HG03064 (cell line): ENCODE measurements around the gene CDH8.

Source experiments
- ATAC-seq: cut with Tn5 transposase; IDR thresholded peaks from one replicate; pipeline ENCODE4 v1.9.1; 2021; ENCODE audit warnings: low read depth; ENCODE audit not compliant: unreplicated experiment

The CDH8 gene

GRCh38 chr16:62036101-62036801 is at the start of gene CDH8:
CDH8 (minus strand) TSS chr16:62036438; CDS start chr16:62021403, 15,035 bp downstream.
- ATAC-seq: no peak

DNA sequence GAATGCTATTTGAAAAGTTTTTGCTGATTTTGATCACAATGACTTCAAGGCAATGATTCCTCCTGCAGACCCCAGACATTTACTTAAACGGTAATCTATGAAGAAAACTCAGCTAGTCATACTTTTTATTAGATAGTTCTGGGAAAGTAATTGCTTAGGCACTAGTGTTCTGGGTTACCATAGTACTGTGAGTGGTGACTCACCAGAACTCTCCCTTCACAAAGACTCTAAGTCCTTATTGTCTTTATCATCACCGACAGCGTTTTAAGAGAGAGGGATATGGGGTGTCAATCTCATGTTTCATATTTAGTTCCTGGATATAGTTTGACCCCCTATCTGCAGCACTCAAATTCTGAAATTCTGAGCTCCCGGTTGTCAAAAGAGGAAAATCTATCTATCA is 43.0 kb upstream of the CDH8 start:
- ATAC-seq: no peak

- ATAC-seq: no peak
Observed at GRCh38 chr16:62077998-62078397, 41.8 kb upstream of the CDH8 start.

- no peak for ATAC-seq
Observed at GRCh38 chr16:62076886-62077285, 40.6 kb upstream of the CDH8 start.

DNA sequence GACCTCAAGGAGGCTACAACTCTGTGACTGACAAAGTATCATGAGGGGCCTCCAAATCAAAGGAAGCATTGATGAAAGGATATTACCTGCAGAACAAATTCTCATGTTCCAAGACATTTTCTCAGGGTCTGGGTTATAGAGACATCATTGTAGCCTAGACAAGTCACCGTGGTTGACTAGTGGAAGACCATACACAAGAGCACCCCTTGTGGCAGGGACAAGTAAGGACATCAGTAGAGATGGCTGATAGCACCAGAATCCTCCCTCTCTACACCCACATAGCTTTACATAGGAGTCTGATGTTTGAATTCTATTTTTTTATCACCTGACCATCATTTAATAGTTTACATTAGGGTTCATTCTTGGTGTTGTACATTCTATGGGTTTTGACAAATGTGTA is 32.5 kb upstream of the CDH8 start:
- no peak for ATAC-seq

- no peak for ATAC-seq
Observed at GRCh38 chr16:62067981-62068380, 31.7 kb upstream of the CDH8 start.

DNA sequence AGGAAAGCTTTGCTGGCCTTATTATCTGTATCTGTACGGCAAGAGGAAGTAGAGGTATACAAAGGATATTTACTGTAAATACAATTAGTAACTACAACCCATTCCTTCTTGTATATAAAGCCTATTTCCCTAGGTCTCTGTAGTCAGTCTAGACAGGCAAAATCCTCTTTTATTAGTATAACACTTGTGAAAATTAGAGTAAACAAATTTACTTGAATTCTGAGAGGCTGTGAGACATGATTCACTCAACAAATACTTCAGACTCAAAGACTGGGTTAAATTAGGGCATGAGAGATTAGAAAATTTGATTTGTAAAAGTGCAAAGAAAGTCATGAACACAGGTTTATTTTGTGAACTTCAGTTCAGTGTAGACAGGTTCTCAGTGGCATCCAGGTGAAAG is 30.9 kb upstream of the CDH8 start:
- ATAC-seq: no peak

- ATAC-seq: no peak
Observed at GRCh38 chr16:62066747-62067146, 30.5 kb upstream of the CDH8 start.

- ATAC-seq: no peak
Observed at GRCh38 chr16:62064173-62064572, 27.9 kb upstream of the CDH8 start.

GRCh38 chr16:62060089-62060488 is 23.9 kb upstream of the CDH8 start:
- no peak for ATAC-seq

DNA sequence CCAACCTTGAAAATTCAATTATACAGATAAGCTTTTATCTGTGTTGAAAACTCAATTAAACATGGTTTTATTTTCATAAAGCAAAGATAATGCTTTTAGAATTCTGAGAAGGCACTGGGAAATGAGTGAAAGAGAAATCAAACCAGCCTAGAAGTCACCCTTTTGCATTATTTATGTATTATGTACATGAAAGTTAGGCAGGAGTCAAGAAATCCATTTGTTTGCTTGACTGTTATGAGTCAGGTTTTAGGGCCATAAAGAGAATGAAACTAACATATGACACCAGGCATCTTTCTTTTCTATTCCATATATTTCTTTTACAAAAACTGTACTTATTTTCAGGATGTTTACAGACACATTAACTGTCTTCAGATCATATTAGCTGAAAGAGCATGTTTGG is 23.3 kb upstream of the CDH8 start:
- no peak for ATAC-seq

GRCh38 chr16:62058412-62058811 is 22.2 kb upstream of the CDH8 start:
- no peak for ATAC-seq

DNA sequence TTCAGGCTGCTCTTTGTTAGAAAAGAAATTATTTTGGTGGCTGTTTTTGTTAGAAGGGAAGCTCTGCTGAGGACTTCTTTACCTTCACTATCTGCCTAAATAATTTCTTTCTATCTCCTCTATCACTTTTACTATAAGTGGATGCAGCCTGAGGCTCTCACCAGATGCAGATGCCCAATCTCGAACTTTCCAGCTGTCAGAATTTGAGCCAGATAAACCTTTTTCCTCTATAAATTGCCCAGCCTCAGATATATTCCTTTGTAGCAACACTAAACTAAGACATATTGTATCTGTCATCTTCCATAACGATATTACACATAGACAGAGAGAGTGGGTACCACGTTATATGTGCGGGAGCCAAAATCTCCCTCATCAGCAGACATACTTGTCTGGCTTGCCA is 15.7 kb upstream of the CDH8 start:
- ATAC-seq: no peak

DNA sequence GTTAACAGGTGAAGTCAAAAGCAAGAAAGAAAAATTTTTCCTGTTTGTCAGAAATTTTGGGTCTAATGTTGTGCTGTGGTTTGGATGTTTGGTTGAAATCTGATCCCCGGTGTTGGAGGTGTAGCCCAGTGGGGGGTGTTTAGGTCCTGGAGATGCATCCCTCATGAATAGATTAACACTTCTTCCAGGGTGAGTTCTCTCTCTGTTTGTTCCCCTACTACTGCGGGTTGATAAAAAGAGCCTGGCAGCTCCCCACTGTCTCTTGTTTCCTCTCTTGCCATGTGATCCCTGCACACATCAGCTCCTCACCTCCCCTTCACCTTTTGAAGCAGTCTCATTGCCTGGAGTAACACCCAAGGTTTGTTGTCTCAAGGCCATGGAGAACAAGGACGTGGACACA is 14.6 kb upstream of the CDH8 start:
- ATAC-seq: no peak

DNA sequence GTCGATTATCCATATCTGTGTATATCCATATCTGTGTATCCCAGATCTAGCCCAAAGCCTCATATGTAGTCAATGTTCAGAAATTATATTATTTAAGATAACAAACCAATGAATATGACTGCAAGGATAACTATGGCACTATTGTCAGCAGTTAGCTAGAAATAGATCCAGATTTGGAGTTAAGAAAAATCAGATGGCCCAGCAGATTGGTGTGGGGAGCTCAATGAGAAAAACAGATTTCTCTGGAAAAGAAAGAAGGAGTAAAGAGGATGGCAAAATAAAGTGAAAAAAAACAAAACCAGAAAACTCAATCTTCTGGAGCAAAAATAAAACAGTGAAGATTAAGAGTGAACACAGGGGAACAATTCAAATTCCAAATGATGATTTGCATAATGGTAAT is 10.6 kb upstream of the CDH8 start:
- no peak for ATAC-seq

- no peak for ATAC-seq
Observed at GRCh38 chr16:62041401-62041800, 5.2 kb upstream of the CDH8 start.

GRCh38 chr16:62038646-62039045 is 2.4 kb upstream of the CDH8 start:
- no peak for ATAC-seq

DNA sequence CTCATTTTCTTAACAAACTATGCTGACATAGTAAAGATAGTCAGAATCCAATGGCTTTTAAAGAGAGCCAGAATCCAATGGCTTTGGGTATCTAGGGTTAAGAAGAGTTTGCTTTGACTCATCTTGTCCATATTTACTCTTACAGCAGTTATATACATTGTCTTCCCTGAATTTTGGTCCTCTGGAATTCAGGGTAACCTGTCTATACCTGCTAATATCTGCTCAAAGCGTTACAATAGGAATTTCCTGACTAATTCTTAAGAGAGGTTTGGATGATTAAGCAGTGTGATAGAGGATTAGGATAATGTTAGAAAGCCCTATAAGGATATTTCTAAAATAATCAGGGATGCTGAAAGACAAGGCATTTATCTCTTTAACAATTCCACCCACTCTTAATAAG is 2.0 kb upstream of the CDH8 start:
- no peak for ATAC-seq

DNA sequence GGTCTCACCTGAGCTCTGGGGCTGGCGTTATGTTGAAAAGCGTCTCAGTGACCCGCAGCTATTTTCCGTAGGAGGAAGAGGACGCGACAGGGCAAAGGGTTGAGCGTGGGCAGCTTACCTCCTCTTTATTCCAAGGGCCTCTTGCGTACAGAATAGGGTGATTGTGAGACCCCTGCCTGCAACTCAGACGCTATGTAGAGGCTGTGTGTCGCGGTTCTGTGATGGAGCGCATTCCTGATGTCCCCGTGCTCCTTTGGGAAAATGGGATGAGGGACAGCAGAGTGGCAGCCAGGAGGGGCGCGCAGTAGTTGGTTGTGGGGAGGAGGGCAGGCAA is 531 bp upstream of the CDH8 start:
- ATAC-seq: no peak

- no peak for ATAC-seq
Observed at GRCh38 chr16:62035115-62036092, 834 bp downstream of the CDH8 start.

DNA sequence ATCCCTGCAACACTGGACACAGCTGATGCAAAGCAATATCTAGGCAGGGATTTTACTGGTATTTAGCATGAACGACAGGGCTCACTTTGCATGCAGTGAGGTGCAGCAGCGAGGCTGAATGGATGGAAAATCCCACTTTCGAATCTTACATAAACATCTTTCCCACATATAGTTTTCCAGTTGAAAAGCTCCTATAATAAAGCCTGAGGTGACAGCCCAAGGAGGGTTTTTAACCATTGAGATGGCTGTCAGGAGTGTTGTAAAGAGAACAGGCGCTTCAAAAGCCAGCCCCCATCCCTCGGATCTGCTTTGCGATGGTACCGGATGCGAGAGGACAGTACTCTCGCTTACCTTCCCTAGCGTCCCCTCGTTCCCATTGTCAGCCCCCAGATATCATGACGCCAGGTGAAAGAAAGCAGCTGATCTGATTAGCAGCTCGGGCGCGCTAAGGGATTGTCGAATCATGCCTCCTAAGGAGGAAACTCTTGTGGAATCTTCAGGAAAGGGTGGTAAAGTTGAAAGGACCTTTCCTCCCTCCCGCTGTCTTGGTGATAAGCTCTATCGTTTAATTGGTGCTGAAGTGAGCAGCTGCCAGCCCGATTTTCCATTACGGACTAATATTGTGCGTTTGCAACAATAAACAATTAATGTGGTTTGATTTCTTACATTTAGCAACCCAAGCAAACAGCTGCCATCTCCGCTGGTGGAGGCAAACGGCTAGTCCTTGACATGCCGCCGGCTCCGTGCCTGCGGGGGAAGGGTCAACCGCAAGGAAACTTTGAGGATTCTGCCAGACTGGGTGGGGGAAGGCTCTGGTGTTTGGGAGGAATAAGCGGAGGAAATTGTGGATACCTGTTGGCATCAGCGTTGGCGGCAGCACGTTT is 1.8 kb downstream of the CDH8 start:
- no peak for ATAC-seq
